Stimulated activated CD8-positive, alpha-beta memory T cell treated with anti-CD3 and anti-CD28 coated beads, Interleukin-7, amount 100 ng/mL, for 1 hour (primary cell): ENCODE data around the gene CHODL.

Experiments
- DNase-seq, 2 donors: peaks; one replicate each; pipeline ENCODE4 v3.0.0-alpha.2; 2020; ENCODE audit warnings: low read depth in 2 of 2

Gene CHODL

DNA sequence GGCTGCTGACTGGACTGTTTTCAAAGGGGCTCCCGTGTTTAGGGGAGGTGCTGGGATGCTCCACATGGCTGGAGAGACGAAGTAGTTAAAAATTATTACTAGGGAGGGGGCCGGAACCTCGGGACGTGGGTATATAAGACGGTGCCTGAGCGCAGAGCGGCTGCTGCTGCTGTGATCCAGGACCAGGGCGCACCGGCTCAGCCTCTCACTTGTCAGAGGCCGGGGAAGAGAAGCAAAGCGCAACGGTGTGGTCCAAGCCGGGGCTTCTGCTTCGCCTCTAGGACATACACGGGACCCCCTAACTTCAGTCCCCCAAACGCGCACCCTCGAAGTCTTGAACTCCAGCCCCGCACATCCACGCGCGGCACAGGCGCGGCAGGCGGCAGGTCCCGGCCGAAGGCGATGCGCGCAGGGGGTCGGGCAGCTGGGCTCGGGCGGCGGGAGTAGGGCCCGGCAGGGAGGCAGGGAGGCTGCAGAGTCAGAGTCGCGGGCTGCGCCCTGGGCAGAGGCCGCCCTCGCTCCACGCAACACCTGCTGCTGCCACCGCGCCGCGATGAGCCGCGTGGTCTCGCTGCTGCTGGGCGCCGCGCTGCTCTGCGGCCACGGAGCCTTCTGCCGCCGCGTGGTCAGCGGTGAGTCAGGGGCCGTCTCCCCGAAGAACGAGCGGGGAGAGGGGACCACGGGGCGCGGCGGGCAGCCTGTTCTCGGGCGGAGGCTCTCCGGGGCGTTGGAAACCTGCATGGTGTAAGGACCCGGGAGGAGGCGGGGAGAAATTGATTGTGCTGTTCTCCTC, at the start of gene CHODL:
TSS of gene CHODL (plus strand) at position 163 of the 793 bp plus-strand sequence. CDS start at position 554, 391 bp downstream.
- no peak for DNase-seq

GRCh38 chr21:18204931-18205330, 39.7 kb upstream of the CHODL start:
- no peak for DNase-seq

GRCh38 chr21:18218331-18218730, 26.3 kb upstream of the CHODL start:
- no peak for DNase-seq

DNA sequence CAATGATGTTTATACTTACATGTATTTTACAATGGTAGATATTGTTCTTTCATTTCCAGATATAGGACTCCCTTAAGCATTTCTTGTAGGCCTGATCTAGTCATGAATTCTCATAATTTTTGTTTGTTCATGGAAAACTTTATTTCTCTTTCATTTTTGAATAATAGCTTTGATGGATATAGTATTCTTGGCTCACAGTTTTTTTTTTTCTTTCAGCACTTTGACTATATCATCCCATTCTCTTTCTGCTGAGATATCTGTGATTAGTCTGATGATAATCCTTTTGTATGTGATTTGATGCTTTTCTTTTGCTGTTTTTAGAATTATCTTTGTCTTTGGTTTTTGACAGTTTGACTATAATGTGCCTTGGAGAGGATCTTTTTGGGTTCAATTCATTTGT, 24.1 kb upstream of the CHODL start:
- DNase-seq: no peak

DNA sequence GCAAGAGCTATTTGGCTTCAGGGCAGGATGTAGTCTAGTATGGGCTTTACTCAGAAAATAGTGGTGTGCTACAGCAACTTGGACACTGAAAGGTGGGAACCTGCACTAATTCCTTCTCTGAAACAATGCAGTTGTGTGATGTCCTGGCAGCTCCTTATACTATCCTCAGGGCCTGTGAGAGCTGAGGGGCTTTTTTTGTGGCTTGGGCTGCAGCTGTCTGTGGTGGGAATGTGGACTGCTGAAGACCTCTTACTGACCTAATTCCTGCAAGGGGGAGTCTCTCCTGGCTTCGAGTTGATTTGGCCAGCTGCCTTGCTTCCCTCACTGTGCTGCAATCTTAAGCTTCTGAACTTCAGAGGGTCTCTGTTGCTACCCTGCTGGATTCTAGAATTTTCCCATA, 22.3 kb upstream of the CHODL start:
- no peak for DNase-seq

DNA sequence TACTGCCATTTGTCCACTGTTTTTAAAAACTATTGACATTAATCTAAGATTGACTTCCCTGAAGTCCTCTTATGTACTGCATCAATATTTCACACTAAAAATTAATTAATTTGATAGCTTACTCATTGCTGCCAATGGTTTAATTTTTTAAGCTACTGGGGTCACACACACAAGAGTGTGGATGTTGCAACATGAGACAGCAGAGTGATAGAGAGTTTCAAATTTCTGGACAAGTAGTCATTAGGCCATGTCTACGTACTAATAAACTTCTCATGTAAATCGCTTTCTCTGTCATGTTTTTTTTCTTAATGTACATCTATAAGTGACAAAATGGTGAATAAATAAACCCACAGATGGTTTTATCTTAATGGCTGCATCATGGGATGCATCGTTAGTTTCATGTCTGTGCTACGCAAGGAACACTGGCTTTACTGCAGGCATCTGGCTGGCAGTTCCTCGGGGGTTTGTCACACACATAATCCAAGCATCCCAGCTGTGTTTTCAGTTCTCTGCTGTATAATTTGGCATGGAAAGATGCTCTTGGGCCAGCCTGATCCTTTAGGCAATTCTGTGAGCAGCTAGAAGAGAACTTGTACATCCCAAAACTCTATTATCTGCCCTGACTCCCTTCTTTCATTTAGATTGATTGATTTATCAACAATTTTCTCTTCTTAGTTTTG, 16.4 kb upstream of the CHODL start:
- no peak for DNase-seq

GRCh38 chr21:18235545-18235944, 9.1 kb upstream of the CHODL start:
- DNase-seq: no peak

GRCh38 chr21:18245464-18245967, 883 bp downstream of the CHODL start:
- DNase-seq: no peak

DNA sequence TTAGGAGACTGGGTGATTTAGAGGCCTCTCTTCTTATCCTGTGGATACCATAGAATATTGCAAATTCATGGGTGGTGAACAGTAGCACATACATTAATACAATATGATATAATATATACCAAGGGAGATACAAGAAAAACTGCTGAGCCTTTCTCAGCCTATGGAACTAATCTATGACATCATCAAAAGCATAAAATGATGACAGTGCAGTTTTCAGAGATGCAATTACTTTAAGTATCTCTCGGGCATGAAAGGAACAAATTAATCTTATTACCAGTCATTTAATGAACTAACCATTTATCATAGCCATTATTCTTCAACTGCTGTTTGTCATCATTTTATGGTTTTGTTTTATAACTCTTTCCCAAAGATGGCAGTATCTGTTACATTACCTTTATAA, 3.5 kb downstream of the CHODL start:
- no peak for DNase-seq

DNA sequence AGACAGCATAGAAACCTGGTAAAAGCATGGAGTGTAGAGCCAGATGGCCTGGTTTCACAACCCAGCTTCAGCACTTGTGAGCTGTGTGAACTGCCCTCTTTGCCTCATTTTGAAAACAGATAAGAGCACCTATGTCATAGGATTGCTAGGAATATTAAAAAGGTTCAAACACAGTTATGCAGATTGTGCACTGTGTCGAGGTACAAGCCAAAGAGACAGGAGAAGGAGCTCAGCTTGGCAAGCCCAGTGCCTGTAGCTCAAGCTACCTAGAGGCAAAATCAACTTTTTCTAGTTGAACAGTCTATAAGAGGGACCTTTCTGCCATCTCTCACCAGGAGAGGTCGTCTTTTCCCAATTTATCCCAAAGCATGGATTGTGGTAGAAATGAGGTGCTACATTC, 5.0 kb downstream of the CHODL start:
- DNase-seq: no peak

- no peak for DNase-seq
Observed at GRCh38 chr21:18251065-18251464, 6.4 kb downstream of the CHODL start.

GRCh38 chr21:18252256-18252655, 7.6 kb downstream of the CHODL start:
- no peak for DNase-seq

DNA sequence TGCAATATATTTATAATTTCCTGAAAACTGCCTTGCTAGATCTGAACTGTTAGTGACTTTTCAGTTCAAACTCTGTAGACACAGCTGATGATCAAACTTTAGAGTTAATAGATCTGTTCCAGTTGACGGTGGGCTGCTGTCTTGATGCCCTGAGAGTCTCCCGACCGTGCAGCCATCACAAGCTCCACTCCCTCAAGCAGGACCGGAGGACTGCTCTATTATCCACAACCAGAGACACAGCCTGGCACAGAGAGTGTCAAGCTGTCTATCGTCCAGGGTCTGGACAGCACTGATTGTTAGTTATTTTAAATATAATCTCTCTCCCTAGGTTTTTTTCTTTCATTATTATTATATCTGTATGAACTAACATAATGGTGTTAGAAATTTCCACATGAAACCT, 8.0 kb downstream of the CHODL start:
- DNase-seq: no peak

GRCh38 chr21:18253221-18253620, 8.6 kb downstream of the CHODL start:
- no peak for DNase-seq

DNA sequence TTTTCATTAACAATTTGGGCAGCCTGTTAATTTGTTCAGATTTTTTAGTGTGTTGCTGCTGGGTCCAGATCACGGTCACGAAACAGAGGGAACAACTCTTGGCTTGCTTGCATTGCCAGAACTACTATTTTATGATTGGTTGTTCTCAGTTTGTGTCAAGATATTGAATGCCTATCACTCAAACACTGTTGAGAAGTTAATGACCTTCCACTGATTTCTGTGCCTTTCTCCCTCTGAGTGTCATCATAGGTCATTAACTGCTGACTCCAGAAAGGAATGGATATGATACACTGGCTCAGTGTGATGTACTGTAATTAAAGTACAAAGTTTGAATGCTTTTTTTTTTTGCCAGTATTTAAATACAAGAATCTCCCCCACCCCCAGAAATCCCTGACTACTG, 9.2 kb downstream of the CHODL start:
- DNase-seq: no peak

DNA sequence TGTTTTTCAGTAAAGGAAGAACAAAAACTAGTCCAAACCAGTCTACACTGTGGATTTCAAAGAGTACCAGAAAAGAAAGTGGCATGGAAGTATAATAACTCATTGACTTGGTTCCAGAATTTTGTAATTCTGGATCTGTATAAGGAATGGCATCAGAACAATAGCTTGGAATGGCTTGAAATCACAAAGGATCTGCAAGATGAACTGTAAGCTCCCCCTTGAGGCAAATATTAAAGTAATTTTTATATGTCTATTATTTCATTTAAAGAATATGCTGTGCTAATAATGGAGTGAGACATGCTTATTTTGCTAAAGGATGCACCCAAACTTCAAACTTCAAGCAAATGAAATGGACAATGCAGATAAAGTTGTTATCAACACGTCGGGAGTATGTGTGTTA, 21.3 kb downstream of the CHODL start:
- DNase-seq: no peak

DNA sequence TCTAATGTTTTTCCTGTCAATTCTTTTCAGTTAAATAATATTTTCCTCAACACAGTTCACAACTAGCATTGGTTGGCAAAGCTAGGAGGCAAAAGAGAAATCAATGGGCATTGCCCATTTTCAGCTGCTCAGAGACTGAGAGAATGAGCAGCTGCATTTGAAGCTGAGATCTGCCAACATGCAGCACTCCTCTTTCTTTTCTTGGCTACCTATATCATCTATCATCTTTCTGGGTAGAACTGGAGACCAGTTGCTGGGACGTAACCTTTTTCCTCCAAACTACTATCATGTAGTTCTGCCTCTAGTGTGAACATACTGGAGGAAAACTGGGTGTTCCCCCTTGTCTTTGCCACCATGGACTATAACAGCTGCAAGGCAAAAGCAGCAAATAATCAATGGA, 22.9 kb downstream of the CHODL start:
- no peak for DNase-seq

GRCh38 chr21:18268906-18269305, 24.3 kb downstream of the CHODL start:
- DNase-seq: no peak

DNA sequence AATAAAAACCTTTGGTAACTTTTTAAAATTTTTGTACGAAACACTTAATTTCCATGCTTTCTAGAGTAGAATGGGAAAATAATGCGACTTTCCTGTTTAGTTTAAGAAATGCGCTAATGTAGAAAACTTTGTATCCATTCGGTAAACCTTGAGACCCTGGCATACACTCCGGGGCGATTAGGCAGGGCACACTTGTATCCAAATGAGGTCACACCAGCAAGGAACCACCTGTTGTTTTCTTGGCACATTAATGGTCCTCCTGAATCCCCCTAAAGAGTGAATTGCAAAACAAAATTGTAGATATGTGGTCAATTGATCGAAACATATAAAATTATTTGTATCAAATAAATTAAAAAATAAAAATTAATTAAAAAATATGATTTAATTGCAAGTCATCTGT, 25.2 kb downstream of the CHODL start:
- DNase-seq: no peak

DNA sequence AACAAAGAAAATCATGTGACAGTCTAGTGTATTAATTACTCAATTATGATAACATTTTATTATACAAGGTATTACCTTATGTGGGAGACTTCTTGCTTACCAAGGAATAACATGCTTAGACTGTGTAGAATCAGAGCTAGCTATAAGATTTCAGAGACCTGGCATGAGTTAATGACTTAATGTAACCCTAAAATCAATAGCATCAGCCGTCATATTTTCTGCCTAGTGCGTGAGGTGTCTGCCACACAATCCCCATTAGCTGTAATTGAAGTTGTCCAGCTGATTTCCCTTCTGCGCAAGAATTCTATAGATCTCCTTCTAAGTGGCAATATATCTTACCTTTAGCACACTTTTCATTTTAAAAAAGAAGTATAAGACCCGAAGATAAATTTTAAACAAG, 28.8 kb downstream of the CHODL start:
- no peak for DNase-seq

GRCh38 chr21:18274370-18274769, 29.7 kb downstream of the CHODL start:
- no peak for DNase-seq

DNA sequence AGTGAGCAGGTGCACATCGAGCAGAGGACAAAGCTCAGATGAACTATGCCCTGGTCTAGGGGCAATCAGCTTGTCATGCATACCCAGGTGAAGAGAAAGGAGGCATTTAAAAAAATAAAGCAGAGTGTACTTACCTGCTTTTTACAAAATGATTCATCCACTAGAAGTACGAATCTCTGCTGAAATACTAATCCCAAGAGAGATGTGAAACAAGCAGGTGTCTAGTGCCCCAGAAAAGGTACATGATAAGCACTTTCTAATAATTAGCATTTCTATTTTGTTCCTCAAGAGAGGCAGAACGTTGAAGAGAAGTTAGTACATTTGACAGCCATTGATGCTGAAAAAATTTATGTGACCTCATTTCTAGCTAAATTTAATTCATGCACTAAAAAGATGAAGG, 31.1 kb downstream of the CHODL start:
- DNase-seq: no peak

DNA sequence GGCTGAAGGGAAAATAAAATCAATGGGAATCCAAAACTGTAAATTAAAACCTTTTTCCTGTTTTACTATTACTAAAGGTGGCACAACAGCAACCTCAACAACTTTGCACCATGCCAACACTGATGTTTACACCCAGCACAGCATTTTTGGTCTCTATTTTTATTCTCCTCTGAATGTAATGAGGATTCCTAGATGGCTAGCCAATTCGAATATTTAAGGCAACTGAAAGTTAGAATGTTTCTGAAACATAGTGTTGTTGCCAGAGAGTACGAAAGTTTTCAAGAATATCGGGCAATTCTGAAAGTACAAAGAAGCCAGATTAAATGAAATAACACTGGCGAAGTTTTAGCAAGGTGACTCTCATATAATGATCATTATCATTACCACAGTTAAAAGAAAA, 40.7 kb downstream of the CHODL start:
- DNase-seq: no peak
